Hematopoietic multipotent progenitor cell treated with erythropoietin and hydrocortisone succinate and interleukin-3 and kit ligand, for 15 days (in vitro differentiated cells): ENCODE measurements around the gene GUK1.
A peak's percentile ranks its signal among the peaks of the same experiment; 100 is the strongest.
"Not testable (repeated sequence)": the region's sequence is repeated elsewhere in the genome, so short reads cannot be mapped to it uniquely, and the experiment has no call there.

ENCODE experiments used
- DNase-seq: peaks from one replicate; pipeline ENCODE4 v3.0.0-alpha.2; 2015; ENCODE audit warnings: low spot score

Gene GUK1

DNA sequence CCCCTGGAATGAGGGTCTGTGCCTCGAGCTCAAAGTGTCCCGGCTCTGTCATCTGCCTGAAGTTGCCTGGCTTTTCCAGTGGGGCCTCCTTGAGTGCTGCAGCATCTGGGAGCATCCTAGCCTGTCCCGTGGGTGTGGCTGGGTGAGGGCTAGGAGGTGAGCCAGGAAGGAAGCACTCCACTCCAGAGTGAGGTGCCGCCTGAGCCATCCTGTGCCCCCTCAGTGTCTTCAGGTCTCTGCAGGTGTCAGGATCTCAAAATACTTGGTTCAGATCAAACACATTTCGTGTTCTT, 37.0 kb downstream of the GUK1 start:
- no peak for DNase-seq

DNA sequence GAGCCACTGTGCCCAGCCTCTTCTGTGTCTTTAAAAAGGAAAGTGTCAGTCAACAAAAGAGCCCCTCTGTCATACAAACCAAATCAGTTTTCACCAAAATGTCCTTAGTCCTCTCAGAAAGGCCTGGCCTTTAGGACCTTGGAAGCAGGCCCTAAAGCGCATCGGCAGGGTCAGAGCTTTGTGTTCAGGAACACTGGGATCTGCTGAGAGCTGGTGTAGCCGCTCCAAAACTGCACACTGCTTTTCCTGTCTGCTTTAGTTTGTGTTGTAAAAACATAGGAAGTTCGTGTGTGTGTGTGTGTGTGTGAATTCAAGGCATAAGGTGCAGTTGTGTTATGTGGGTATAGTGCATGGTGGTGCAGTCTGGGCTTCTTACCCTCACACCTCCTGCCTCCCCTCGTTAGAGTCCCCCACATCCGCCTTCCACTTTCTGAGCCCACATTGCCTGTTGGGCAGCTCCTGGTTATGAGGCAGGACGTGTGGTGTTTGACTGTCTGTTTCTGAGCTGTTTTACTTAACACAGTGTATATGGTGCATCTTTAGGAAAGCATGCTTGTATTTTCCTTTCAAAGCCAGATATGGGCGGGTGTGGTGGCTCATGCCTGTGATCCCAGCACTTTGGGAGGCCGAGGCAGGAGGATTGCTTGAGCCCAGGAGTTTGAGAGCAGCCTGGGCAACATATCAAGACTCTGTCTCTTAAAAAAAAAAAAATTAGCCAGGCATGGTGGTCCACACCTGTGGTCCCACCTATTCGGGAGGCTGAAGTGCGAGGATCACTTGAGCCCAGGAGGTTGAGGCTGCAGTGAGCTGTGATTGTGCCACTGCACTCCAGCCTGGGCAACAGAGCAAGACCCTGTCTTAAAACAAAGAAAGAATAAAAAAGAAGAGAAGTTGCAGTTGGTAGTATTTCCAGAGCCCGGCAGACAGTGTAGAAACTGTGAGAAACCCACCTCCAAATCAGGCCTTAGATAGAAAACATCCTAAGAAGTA, 37.9 kb downstream of the GUK1 start:
- DNase-seq = no peak

DNA sequence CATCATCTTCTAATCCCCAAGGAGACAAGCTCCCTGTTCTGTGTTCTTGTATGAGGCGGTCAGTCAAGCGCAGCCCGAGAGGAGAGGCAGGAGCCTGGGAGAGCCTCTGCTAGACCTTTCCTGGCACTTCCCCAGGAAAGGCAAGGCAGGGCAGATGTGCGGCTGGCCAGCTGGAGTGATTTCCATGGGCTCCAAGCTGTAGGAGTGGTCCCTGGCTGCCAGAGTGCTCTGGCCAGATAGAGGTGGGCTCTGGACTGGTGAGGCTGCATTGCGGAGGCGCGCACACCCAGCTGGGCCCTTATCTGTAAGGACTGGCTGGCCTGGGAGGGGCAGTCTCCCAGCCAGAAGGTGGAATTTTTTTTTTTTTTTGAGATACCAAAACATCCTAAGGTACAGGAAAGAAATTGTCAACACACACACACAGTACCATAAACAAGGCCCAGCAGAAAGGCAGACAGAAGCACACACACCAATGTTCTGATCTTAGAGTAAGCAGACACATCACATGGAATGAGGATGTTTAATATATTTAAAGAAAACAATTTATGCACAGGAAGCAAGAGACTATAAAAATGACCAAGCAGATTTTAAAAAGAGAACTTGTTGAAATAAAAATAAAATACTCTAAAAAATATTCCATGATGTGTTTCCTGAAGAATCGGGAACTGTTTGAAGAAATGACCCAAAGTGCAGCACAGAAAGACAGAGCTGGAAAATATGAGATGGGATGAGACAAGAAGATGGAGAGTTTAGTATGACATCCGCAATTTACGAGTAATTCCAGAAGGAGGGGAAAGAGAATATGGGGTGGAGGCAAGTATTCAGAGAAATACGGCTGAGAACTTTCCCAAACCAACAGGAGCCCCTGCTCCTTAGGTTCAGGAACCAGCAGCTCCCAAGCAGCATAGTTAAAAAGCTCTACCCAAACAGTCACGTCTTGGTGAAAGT, 38.9 kb downstream of the GUK1 start:
- DNase-seq = peak; percentile 94

DNA sequence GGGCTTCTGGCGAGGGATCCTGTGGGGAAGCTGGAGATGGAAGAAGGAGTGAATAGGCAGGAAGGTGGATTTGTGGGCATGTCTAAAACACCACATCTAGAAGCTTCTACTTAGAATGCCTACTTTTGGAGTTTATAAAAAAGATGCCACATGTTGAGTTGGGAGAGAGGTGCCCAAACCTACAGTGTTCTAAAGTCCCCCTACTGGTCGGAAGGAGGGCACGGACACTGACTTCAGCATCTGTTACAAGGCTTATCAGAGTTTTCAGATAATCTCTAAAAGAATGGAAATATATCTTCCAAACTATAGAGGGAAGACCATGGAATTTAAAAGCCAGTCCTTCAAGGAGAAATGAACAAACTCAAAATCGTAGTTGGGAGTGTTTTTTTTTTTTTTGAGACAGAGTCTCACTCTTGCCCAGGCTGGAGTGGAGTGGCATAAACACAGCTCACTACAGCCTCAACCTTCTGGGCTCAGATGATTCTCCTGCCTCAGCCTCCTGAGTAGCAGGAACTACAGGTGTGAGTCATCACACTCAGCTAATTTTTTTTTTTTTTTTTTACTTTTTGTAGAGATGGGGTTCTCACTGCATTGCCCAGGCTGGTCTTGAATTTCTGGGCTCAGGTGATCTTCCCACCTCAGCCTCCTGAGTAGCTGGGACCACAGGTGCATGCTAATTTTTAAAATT, 40.3 kb downstream of the GUK1 start:
- peak; percentile 78 for DNase-seq

DNA sequence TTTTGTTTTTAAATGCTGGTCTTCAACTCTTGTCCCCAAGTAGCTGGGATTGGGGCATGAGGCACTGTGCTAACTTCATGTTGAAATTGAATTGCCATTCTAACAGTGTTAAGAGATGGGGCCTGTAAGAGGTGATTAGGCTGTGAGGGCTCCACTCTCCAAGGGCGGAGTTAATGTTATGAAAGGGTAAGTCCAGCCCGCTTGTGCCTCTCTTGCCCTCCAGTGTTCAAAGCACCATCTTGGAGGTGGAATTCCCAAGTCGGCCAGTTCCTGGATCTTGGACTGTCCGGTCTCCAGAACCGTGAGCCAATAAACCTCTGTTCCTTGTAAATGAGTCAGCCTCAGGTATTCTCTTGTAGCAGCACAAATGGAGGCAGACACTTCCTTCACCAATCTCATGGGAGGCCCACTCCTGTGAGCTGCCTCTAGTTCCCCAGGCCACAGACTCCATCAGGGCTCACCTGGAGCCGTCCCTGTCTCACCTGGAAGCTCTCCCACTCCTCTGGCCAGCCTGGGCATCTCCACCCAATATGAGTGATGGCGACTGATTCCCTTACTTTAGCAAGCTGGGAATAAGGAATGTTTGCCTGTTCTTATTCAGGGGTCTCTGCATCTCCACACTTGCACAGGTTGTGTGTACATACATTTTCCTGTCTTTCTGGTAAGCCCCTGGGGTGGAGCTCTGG, 41.0 kb downstream of the GUK1 start:
- DNase-seq = peak; percentile 71

DNA sequence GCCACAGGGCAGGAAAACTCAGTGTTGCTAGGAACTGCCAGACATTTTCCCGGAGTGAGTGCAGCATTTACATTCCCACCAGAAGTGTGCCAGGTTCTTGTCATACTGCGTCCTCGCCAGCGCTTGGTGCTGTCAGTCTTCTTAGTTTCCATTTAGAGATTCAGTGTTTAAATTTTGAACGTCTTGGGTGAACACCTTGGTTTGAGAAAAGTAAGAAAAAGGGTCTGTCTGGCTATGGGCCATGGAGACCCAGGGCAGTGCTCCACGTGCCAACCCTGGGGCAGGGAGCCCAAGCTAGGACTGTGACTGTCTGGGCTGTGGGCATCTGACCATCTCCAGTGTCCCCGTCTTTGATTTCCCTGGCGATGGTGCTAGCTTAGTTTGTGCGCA, 41.6 kb downstream of the GUK1 start:
- no peak for DNase-seq

DNA sequence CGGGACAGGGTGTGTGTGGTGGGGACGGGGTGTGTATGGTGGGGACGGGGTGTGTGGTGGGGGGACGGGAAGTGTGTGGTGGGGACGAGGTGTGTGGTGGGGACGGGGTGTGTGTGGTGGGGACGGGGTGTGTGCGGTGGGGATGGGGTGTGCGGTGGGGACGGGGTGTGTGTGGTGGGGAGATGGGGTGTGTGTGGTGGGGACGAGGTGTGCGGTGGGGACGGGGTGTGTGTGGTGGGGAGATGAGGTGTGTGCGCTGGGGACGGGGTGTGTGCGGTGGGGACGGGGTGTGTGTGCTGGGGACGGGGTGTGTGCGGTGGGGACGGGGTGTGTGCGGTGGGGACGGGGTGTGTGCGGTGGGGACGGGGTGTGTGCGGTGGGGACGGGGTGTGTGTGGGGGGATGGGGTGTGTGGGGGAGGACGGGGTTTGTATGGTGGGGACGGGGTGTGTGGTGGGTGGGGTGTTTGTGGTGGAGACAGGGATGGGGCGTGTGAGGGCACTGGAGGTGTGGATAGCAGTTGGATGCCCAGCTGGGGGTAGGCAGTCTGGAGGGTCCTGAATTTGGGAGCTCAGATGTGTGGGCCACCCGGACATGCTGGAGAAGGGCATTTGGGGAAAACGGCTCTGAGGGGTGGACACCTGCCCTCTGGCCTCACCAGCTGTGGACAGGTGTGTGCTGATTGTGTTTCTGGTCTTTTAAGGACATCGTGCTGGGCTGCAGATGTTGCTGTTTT, 42.4 kb downstream of the GUK1 start:
- no peak for DNase-seq

DNA sequence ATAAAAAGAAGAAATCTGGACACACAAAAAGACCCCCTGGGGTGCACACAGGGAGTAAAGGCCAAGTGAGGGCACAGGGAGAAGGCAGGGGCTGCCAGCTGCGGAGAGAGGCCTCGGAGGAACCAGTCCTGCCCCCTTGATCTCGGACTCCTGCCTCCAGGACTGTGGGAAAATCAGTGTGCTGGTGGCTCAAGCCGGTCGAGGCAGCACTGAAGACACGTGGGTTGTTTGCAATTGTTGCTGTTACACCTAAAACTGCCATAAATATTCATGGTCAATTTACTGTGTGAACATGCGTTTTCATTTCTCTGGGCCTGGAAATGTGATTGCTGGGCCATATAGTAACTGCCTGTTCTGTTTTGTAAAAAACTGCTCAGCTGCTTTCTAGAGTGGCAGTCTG, 44.1 kb downstream of the GUK1 start:
- no peak for DNase-seq

DNA sequence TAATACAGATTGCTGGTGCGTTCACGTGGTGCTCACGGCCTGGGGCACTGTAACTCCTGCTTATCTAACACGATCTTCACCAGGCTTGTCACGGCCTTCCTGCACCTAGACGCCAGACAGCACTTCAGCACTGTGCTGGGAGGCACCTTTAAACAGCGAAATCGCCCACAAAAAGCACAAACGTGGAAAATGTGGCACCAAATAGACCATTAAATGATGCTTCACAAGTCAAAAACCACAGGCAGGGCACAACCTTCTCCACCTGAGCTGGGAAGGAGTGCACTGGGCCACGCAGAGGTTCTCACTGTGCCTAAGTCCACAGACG, 45.5 kb downstream of the GUK1 start:
- DNase-seq = no peak

DNA sequence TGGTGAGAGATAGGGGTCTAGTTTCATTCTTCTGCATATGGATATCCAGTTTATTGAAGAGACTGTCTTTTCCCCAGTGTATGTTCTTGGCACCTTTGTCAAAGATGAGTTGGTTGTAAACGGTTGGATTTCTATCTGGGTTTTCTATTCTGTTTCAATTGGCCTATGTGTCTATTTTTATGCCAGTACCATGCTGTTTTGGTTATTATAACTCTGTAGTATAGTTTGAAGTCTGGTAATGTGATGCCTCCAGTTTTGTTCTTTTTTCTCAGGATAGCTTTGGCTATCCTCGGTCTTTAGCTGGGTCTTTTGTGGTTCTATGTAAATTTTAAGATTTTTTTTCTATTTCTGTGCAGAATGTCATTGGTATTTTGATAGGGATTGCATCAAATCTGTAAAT, 48.2 kb downstream of the GUK1 start:
- not testable (repeated sequence) for DNase-seq

DNA sequence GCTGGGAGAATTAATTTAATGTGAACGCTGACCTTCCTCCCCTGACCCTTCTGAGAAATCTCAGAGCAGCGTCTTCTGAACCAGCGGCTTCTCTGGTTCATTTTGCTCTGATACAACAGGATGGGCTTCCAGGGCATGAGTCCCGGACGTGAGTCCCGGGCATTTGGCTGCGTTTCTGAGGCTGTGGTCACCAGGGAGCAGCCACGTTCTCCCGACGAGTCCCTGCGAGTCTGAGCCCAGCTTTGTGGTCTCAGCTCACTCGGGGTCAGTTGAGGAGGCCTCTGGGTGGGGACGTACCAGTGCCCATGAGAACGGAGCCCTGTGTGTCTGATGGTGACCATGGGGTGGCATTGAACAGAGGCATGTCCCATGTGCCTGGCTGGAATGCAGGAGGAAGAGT, 50.1 kb downstream of the GUK1 start:
- no peak for DNase-seq

DNA sequence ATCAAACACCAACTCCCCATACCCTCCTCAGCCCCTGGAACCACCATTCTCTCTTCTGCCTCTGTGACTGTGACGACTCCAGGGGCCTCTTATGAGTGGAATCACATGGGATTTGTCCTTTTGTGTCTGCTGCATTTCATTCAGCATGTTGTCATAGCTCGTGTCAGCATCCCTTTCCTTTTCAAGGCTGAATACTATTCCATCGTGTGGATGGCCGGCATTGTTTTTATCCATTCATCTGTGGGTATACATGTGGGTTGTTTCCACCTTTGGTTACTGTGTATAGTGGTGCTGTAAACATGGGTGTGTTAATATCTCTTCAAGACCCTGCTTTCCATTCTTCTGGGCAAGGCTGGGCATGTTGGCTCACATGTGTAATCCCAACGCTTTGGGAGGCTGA, 50.7 kb downstream of the GUK1 start:
- DNase-seq = no peak

DNA sequence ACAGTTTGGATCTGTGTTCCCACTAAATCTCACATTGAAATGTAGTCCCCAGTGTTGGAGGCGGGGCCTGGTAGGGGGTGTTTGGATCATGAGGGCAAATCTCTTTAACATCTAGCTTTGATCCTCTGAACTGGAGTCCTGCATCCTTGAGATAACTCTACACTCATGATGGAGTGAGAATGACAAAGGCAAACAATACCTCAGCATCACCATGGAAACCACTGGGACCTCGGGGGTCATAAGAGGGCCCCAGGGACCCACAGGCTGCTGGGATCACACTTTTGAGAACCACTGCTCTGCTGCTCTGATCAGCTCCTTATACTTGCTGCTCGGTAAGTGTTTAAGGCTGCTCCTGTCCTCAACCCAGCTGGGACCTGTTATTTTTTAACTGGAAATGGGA, 54.4 kb downstream of the GUK1 start:
- no peak for DNase-seq

DNA sequence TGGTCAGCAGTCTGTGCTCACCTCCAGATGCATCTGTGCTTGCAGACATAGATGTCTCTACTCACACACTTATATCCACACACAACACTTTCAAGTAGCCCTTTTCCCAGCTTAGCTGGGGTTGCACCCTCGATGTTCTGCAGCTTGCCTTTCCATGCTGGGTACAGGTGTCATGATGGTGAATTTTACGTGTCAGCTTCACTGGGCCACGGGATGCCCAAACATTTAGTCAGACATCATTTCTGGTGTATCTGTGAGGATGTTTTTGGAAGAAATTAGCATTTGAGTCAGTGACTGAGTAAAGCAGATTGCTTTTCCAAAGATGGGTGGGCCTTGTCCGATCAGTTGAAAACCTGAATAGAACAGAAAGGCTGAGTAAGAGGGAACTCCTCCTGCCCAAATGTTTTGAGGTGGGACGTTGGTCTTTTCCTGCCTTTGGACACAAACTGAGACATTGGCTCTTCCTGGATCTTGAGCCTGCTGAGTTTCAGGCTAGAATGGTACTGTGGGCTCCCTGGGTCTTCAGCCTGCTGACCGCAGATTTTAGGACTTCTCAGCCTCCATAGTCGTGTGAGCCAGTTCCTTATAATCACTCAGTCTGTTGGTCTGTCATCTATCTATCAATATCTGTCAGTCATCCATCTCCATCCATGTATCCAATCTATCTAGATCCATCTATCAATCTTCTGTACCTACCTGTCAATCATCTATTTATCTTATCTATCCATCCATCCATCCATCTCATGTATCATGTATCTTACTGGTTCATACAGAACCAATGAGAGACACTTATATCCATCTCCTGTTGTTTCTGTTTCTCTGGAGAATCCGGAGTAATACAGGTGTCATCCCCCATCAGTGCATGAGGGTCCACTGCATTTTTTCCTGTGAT, 55.1 kb downstream of the GUK1 start:
- no peak for DNase-seq

DNA sequence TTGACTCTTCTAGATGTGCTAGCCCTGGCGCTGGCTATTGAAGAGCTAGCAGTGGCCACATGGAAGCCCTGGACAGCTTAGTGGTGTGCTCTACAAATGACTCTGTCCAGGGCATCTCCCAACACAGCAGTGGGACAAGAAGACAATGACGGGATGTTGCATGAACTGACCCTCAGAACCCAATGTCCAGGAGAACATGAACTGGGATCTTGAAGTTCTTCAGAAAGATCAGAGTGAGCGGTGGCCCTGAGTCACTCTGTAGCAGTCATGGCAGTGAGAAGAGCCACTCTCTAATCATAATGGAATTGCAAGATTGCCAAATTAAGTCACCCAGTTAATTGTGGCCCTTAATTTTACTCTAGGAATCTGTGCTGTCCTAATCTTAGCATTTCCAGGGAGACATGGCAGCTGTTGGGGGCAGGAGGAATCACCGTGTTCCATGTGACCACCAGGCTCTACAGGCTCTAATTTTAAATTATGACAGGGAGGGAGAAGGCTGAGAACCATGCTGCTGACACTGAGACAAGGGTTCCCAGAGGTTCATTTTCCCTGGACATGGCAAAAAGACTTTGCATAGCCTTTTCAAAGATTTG, 57.6 kb downstream of the GUK1 start:
- no peak for DNase-seq
